KOPT-K1 (cell line): ENCODE data around the gene SORCS2.

Experiments used
- H3K27ac ChIP-seq: fragments of 200-600 bp; sonication (generic); 2 replicates; pipeline ENCODE4 v1.5.1; 2016; ENCODE audit warnings: antibody characterized with exemption, mild to moderate bottlenecking, low read depth, low read length; ENCODE audit not compliant: poor library complexity, severe bottlenecking
- H3K36me3 ChIP-seq: fragments of 200-600 bp; sonication (generic); 2 replicates; pipeline ENCODE4 v1.5.1; 2017; ENCODE audit warnings: antibody characterized with exemption, mild to moderate bottlenecking, low read length, moderate library complexity; ENCODE audit not compliant: insufficient read depth
- H3K9me3 ChIP-seq: fragments of 200-600 bp; sonication (generic); 2 replicates; pipeline ENCODE4 v1.5.1; 2017; ENCODE audit warnings: antibody characterized with exemption, low read length, mild to moderate bottlenecking; ENCODE audit not compliant: insufficient read depth, poor library complexity, severe bottlenecking

SORCS2 gene

DNA sequence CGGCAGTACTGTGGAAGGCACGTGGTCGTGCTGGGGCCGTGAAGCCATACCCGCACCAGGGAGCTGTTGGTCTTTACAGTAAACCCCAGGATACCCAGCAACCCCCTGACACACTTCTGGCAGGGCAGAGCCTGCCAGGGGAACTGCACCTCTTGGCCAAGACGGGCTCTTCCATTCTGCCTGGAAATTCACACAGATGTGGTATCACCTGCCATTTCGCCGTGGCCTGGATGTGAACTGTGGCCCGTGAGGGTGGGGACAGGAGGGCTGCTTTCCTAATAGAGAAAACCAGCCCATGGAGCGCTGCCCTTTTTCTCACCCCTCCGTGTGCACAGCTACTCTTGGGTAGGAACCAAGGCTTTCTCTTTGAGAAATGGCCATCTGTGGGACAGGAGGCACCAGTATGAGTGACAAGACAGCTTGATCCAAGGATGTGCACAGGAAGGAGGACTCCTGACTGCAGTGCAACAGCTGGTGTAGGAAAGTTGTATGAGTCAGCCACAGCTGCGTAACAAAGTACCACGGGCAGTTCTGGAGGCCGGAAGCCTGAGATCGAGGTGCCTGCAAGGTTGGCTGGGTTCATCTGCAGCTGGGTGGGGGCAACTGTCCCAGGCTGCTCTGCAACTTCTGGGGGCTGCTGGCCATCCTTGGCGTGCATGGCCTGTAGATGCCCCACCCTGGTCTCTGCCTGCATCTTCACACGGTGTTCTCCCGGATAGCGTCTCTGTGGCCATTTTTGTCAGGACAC, 146.7 kb downstream of the SORCS2 start:
- H3K36me3 ChIP-seq: no peaks in the 10 kb centered on the region
- no peak overlapping the region for H3K27ac ChIP-seq
- H3K9me3 ChIP-seq: no peaks in the 10 kb centered on the region

DNA sequence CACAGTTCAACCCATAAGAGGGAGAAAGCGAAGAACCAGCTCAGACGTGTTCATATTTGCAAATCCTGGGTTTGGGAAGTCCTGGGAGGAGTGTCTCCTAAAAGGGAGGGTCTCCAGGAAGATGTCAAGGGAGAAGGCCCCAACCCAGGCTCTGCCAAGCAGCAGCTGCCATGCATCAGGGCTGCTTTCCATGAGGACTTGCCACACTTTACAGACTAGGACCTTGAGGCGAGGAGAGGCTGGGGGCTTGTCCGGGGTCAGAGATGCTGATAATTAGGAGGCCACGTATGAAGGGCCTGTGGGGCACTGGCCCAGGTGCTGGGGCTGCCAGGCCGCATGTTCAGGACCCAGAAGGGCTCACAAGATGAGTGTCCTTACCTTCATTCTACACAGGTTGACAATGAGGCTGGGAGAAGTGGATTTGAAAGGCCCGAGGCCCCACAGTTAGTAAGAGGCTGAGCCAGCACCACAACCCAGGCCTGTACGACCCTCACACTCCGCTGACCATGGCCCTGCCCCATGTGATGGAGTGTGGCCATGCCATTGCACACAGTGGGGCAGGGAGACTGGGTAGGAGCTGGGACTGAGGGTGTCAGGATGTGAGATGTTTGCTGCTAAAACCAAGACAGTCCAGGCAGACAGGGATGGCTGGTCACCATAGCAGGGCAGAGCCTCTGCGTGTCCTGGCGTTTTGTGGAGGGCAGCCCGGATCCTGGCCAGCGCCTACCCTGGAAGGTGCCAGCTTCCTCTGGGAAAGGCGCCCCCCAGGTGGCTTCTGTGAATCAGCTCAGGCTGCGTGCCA, 147.6 kb downstream of the SORCS2 start:
- H3K36me3 ChIP-seq: no peaks in the 10 kb centered on the region
- H3K27ac ChIP-seq: no peak overlapping the region
- no peaks in the 10 kb centered on the region for H3K9me3 ChIP-seq

DNA sequence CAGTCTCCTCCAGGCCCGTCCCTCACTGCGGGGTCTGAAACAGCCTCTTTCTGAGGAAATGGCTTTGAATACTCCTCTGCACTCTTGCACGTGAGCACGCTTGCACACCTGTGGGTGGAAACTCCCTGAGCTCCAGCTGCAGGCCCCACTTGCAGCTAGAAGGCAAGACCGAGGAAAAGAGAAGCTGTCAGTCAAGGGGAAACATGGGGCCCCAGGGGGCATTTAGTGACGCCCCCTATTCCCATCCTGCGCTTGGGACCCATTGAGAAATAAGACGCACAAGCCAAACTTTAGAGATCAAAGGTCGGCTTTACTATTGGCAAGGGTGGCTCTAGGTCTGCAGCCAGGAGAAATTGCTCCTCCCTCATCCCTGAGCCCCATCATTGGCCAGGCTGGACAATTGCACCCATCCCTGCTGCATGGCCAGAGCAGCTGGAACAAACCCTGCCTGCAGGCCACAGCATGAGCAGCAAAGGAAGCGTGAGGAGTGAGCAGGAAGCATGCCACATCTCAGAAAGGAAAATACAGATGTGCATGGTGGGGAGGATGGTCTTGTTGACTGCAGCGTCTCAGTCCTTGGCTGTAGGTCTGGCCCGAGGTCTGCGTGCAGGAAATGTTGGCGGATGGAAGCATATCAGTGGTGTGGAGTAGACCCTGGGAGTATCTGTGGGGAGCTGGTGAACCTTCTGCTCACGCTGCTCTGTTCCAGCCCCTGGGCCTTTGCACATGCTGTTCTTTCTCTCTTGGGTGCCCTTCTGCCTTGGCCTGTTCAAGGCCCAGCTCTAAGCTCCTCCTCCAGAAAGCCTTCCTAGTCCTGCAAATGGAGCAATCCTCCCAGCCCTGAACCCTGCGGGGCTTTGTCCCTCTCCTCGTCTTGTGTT, 148.5 kb downstream of the SORCS2 start:
- Histone ChIP-seq H3K9me3 (no peaks in the 10 kb centered on the region), H3K36me3 (no peaks in the 10 kb centered on the region), H3K27ac (no peak overlapping the region)

DNA sequence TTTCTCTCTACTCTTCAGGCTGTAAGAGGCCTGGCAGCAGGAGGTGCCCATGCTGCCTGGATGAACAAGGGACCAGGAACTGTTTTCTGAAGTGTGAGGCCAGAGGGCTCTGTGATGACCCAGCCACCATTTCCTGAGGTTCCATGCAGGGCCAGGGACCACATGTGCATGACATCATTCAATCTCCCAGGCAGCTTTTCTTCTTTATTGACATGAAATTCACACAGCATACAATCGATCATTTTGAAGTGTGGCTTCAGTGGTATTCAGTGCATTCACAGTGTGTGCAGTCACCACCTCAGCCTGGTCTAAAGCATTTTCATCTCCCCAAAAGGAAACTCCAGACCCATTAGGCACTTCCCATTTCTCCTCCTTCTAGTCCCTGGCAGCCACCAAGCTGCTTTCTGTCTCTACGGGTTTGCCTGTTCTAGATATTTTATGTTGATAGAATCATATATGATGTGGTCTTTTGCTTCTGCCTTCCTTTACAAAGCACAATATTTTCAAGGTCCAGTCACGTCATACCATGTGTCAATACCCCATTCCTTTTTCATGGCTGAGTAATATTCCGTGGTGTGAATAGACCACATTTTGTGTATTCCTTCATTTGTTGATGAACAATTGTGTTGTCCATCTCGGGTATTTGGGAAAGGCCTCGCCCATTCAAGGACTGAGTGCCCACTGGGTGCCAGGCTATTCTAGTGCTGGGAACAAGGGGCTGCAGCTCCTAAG, 149.3 kb downstream of the SORCS2 start:
- Histone ChIP-seq H3K9me3 (no peaks in the 10 kb centered on the region), H3K36me3 (no peaks in the 10 kb centered on the region), H3K27ac (no peak overlapping the region)

DNA sequence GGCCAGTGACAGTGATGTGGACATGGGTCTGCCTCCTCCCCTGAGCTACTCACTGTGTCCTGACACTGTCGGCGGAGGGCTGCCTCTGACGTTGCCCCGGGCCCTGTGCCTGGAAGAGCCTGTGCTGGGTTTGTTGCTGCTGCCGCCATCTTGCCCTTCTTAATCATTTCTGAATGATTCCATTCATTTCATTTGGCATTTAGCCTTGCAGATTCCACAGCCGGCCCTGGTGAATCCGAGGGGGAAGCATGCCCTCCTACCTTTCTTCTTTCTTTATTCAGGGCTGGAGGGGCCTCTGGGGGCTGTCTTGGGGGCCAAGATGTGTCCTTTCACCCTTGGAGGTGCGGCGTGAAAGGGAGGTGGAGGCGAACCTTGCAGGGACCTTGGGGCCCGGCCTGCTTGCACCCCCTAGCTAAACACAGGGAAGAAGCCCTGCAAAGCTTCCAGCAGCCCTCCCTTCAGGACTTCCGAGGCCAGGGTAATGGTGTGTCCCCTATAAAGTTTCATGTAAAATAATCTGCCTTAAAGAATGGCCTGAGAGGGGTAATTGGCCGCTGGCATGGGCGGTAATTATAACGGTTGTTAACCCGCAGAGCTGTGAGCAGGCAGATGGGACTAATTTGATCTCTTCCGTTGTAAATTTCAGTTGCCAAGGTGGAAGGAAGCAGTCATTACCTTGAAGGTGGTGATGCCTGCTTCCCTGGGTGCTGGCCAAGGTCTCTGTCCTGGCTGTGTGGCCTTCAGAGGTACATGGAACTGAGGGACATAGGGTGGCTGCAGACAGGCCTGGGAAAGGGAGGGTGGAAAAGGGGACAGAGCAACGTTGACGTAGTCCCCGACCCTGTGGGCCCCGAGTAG, 150.1 kb downstream of the SORCS2 start:
- Histone ChIP-seq H3K27ac (no peak overlapping the region), H3K36me3 (no peaks in the 10 kb centered on the region), H3K9me3 (no peaks in the 10 kb centered on the region)

DNA sequence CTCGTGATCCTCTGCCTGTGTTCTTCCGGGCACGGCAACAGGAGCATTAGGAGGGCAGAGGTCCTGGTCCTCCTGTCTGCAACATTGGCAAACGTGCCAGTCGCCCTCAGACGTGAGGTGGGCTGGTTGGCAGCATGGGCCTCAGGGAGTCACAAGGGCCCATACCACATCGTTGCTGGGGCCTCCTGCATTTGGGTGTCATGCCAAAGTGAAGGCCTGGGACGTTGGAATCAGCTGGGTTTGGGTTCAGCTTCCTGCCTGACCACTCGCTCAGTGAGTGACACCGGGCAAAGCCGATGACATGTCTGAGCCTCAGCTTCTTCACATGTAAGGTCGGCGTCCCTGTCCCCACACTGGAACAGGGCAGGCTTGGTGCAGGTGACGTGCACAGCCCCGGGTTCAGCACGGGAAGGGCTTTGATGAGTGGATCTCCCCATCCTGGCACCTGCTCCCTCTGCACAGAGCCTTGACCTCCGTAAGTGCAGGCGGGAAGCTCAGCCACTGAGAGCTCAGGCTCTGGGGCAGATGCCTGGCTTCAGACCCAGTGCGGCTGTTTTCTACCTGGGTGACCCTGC, 150.8 kb downstream of the SORCS2 start:
- Histone ChIP-seq H3K36me3 (no peaks in the 10 kb centered on the region), H3K27ac (no peak overlapping the region), H3K9me3 (no peaks in the 10 kb centered on the region)

DNA sequence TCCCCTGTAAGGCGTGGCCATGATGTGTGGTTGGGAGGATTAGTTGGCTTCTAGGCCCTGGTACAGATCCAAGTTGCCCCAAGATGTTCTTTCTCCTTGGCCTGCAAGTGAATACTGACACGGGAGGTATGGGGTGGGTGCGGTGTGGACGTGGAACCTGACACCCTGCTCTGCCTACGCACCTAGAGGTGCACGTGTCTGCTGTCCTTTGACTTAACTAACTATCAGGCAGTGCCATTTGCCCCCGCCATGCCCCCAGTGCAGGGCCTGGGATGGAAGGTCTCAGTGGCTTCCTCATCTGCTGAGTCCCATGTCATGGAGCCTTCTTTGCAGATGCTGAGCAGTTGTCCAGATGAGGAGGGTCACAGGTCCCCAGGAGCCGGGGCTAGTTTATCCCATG, 151.6 kb downstream of the SORCS2 start:
- no peak overlapping the region for H3K27ac ChIP-seq
- no peaks in the 10 kb centered on the region for H3K9me3 ChIP-seq
- no peaks in the 10 kb centered on the region for H3K36me3 ChIP-seq

DNA sequence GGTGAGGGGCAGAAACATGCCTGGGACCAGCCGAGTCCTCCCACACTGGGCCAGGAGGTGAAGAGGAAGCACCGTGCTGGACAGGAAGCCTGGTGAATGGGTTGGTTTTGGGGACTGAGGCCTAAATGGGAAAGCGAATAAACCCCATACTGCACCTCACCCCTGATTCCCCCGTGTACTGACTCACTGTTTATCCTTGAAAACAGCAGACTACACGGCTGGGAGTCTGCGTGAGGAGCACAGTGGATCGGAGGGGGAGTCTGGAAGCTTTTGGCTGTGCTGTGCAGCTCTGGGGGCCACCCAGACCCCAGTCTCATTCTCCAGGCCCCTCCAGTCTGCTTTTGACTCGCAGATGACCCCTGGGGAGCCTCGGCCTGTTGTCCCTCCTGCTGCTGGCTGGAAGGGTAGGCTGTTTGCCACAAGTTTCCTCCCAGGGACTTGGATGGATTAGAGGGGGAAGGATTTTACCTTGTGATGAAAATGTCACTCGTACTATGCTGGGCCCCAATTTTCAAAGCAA, 152.4 kb downstream of the SORCS2 start:
- no peaks in the 10 kb centered on the region for H3K36me3 ChIP-seq
- H3K27ac ChIP-seq: no peak overlapping the region
- no peaks in the 10 kb centered on the region for H3K9me3 ChIP-seq

DNA sequence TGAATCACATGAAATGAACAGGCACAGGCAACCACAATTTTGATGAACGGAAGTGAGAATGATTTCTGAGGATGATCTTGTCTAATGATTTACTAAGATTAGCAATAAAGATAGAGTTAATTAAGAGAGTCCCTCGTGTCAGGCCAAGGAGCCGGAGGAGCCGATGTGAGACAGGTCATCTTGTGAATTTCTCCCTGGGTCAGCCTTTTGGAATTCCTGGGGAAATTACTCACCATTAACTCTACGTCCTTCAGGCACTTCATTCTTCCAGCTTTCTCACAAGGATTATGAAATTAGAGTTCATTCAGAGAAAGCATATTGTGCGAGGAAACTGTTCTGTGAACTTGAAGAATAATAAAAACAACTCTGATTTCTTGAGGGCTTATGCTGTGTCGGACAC, 155.6 kb downstream of the SORCS2 start:
- no peaks in the 10 kb centered on the region for H3K9me3 ChIP-seq
- no peaks in the 10 kb centered on the region for H3K36me3 ChIP-seq
- H3K27ac ChIP-seq: no peak overlapping the region

DNA sequence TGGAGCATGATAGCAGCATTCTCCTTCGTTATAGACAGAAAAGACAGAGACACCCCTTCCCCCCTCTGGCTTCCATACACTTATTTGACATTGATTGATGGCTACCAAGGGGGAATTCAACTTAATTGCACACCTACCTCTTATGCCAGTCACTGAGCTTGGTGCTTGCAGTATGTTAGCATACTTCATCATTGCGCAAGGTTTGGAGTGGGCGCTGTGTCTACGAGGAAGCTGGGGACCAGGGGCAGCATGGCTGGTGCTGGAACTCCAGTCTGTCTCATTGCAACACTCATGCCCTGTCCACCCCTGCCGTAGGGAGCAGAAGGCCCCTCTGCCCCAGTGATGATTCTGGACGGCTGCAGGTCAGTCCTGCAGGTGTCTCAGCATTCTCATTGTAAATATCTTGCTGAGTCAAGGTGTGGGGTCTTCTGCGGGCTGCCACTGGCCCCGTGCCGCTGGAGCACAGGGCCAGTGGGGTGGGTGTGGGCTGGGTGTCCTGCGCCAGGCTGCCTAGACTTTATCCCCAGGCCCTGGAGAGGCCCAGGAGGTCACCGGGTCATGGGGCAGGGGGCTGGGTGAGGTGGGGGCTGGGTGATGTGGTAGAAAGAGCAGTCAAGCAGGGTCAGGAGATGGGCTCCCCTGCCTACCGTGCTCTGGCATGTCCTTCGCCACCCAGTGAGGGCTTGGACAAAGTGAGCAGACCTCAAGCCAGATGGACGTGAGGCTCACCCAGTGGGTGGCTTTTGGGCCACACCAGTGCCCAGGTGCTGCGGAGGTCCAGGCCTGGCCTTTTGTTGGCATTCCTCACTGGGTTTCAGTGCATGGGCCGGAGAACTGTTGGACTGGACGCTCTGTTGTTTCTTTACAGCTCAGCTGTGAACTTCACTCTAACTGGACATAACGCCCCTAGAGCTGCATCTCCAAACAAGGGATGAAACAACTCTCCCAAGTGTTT, 156.9 kb downstream of the SORCS2 start:
- H3K36me3 ChIP-seq: no peaks in the 10 kb centered on the region
- H3K27ac ChIP-seq: no peak overlapping the region
- H3K9me3 ChIP-seq: no peaks in the 10 kb centered on the region

DNA sequence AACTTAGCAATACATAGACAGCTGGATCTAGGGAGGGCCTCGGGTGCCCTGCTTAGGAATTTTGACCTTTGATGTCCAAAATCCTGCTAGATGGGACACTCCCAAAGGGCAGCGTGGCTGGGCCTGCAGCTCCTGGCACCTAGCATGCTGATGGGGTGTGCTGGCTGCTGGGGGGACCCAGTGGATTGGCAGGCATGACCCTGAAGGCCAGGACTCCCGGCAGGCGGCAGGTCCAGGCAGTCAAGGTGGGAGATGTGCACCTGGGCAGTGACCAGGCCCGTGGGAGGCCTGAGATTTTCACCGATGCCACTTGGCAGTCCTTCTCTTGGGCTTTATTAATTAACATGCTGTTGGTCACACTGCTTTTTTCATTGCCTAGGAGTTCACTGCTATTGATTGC, 158.1 kb downstream of the SORCS2 start:
- Histone ChIP-seq H3K36me3 (no peaks in the 10 kb centered on the region), H3K9me3 (no peaks in the 10 kb centered on the region), H3K27ac (no peak overlapping the region)

DNA sequence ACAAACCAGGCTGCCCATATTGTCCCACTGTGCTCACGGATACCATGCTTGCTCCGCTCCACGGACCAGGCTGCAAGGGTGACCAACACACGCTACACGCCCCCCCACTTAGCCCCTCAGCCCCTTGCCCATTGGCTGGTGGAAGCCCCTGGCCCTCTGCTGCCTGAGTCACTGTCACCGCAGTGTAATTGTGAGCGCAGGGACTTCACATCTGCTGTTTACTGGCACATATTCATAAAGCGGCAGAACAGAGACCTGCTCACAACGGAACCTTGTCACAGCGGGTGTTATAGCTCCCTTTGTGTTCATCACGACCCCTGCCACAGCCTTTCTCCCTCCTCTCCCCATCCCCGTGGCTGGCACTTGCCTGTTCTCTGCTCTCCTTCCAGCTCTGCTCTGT, 158.7 kb downstream of the SORCS2 start:
- Histone ChIP-seq H3K27ac (no peak overlapping the region), H3K36me3 (no peaks in the 10 kb centered on the region), H3K9me3 (no peaks in the 10 kb centered on the region)

DNA sequence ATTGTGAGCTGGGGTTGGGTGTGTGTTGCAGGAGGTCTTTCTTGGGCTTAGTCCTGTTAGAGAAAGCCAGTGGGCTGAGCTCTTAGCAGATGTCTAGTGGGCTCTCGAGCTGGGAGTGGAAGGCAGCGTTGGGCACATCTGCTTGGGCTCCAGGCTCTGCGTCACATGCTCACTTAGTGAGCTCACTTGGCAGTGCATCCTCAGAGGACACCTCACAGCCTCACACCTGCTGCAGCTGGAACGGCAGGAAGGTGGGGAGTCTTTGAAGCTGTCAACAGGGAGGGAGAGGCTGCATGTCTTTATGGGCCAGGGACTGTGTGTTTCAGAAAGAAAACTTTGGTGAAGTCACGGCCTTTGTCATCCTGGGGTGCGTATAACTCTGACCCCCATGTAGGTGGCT, 160.1 kb downstream of the SORCS2 start:
- Histone ChIP-seq H3K27ac (no peak overlapping the region), H3K9me3 (no peaks in the 10 kb centered on the region)

More for the DNA sequence above, 160.1 kb downstream of the SORCS2 start:
- no peaks in the 10 kb centered on the region for H3K36me3 ChIP-seq
